Endothelial cell of umbilical vein (primary cell): ENCODE data around the gene ECE2. TPM values are rescaled to one million over a fixed set of nuclear protein-coding genes. Genes with fewer than 3 reads are reported as not detected.
A peak's percentile ranks its signal among the peaks of the same experiment; 100 is the strongest.

Experiments used
- BruUV-seq: library from RNA; stranded (reverse); fragments of 400-500 nt; replicated peaks from 2 replicates; lab custom pipeline; 2021; lab: Mats Ljungman, UMichigan
- CTCF ChIA-PET: fragments of 300-600, 350-600 bp; sonication (Branson Sonifier 250); formaldehyde crosslinking; loops from one replicate; lab custom pipeline; 2021; ENCODE audit warnings: antibody characterized with exemption, inconsistent platforms; lab: Charles Lee
- POLR2A ChIA-PET: fragments of 300-600, 350-600 bp; sonication (Branson Sonifier 250); formaldehyde crosslinking; loops from one replicate; lab custom pipeline; 2021; ENCODE audit warnings: antibody characterized with exemption, inconsistent platforms; lab: Charles Lee
- DNase-seq: peaks from one replicate; pipeline ENCODE4 v3.0.0-alpha.2; 2011; ENCODE audit warnings: low read depth, low spot score
- FAIRE-seq: peaks from 2 replicates; lab custom pipeline; 2011; peaks lifted over from hg19 to GRCh38; lab: Jason Lieb, UNC
- H2AFZ ChIP-seq: 2 replicates; pipeline ENCODE4 v1.6.0; 2012; ENCODE audit warnings: low read depth, low read length, control low read depth, inconsistent platforms
- H3K27ac ChIP-seq: 2 replicates; pipeline ENCODE4 v1.5.1; 2011; ENCODE audit warnings: low read depth, mild to moderate bottlenecking, control low read depth, low read length, moderate library complexity; ENCODE audit not compliant: insufficient read depth
- H3K27me3 ChIP-seq, 2 experiments: 2 replicates each; pipeline versions ENCODE4 v1.6.0 to v1.6.1; 2011; ENCODE audit warnings: low read length in 2 of 2, mixed read lengths in 1 of 2; ENCODE audit not compliant: control insufficient read depth in 2 of 2, insufficient read depth in 2 of 2
- H3K36me3 ChIP-seq, 2 experiments: 2 replicates in 1 of 2; 3 replicates in 1 of 2; pipeline ENCODE4 v1.5.1; 2011; ENCODE audit warnings: low read length in 2 of 2, mild to moderate bottlenecking in 1 of 2, moderate library complexity in 1 of 2; ENCODE audit not compliant: control insufficient read depth in 2 of 2, insufficient read depth in 2 of 2; ENCODE audit errors: extremely low read depth in 1 of 2
- H3K4me1 ChIP-seq: 3 replicates; pipeline ENCODE4 v1.5.1; 2011; ENCODE audit warnings: mild to moderate bottlenecking, low read length; ENCODE audit not compliant: control insufficient read depth, insufficient read depth; ENCODE audit errors: extremely low read depth
- H3K4me2 ChIP-seq: 2 replicates; pipeline ENCODE4 v1.6.1; 2011; ENCODE audit warnings: low read length, control low read depth, mixed read lengths; ENCODE audit not compliant: insufficient read depth
- H3K4me3 ChIP-seq, 3 experiments: fragments of 200-600 bp in 1 of 3; sonication (generic), shearing (Covaris generic) in 1 of 3; replicated peaks in 1 of 3; 2 replicates each; pipeline ENCODE4 v1.5.1; 2011 to 2016; ENCODE audit warnings: control low read depth in 3 of 3, low read length in 3 of 3, mild to moderate bottlenecking in 2 of 3, inconsistent platforms in 1 of 3, low read depth in 1 of 3, moderate library complexity in 1 of 3; ENCODE audit not compliant: insufficient read depth in 1 of 3
- H3K79me2 ChIP-seq: 2 replicates; pipeline ENCODE4 v1.6.0; 2012; ENCODE audit warnings: low read length, inconsistent platforms; ENCODE audit not compliant: control insufficient read depth, insufficient read depth
- H3K9ac ChIP-seq: replicated peaks from 2 replicates; pipeline ENCODE3; 2011; ENCODE audit warnings: low read length, control low read depth; ENCODE audit not compliant: insufficient read depth; ENCODE audit errors: extremely low read depth
- H3K9me1 ChIP-seq: replicated peaks from 3 replicates; pipeline ENCODE4 v1.6.0; 2011; ENCODE audit warnings: mild to moderate bottlenecking, low read length; ENCODE audit not compliant: control insufficient read depth, insufficient read depth; ENCODE audit errors: extremely low read depth
- H3K9me3 ChIP-seq: replicated peaks from 2 replicates; pipeline ENCODE4 v1.5.1; 2012; ENCODE audit warnings: low read length, inconsistent platforms; ENCODE audit not compliant: control insufficient read depth, insufficient read depth
- H4K20me1 ChIP-seq: replicated peaks from 2 replicates; pipeline ENCODE3; 2011; ENCODE audit warnings: mild to moderate bottlenecking, low read length; ENCODE audit not compliant: control insufficient read depth, insufficient read depth; ENCODE audit errors: extremely low read depth
- EZH2 ChIP-seq: IDR thresholded peaks from 2 replicates; pipeline ENCODE4 v1.6.1; 2012; ENCODE audit warnings: borderline replicate concordance, low read depth, mild to moderate bottlenecking, moderate library complexity, low read length, inconsistent platforms; ENCODE audit not compliant: severe bottlenecking
- JUN ChIP-seq: IDR thresholded peaks from 2 replicates; pipeline ENCODE4 v1.6.1; 2011; ENCODE audit warnings: borderline replicate concordance, low read depth; ENCODE audit not compliant: insufficient read length, insufficient read depth
- MYC ChIP-seq: IDR thresholded peaks from one replicate; pipeline ENCODE4 v1.6.1; 2011; ENCODE audit warnings: mild to moderate bottlenecking, low read depth, low read length
- POLR2A ChIP-seq: IDR thresholded peaks from 2 replicates; pipeline ENCODE4 v1.6.1; 2012; ENCODE audit warnings: low read depth, mild to moderate bottlenecking, control low read depth, low read length
- POLR2AphosphoS5 ChIP-seq: IDR thresholded peaks from 2 replicates; pipeline ENCODE4 v1.6.1; 2012; ENCODE audit warnings: low read depth, mild to moderate bottlenecking, control low read depth, low read length, moderate library complexity; ENCODE audit not compliant: insufficient read depth
- dilution Hi-C: fragments of 300-500 bp; cut with MboI; formaldehyde crosslinking; loops from one replicate; pipeline ENCODE4 v1.15.0; 2019; ENCODE audit warnings: low sequenced_read_pairs; ENCODE audit not compliant: extremely low pct_ligation_motif_present
- intact Hi-C: fragments of 100-400 bp; cut with micrococcal nuclease; formaldehyde crosslinking; loops from one replicate; pipeline ENCODE4 v1.10.0; 2022
- polyA plus RNA-seq, 4 experiments: library from polyadenylated mRNA; depleted of rRNA in 3 of 4; stranded (reverse) in 3 of 4; unstranded in 1 of 4; fragments of >200 nt; gene quantifications; 2 replicates each; pipeline versions ENCODE4 v1.2.1 to v1.2.3, GENCODE V29; 2011 to 2012; ENCODE audit warnings: missing spikeins in 1 of 4
- total RNA-seq: library from RNA; stranded (reverse); gene quantifications from 2 replicates; pipeline ENCODE4 v1.2.3, GENCODE V29; 2021

The ECE2 gene
- total and polyA plus RNA-seq, 2 donors (not counting 3 experiments of a cell fraction or from before 2014, with no cell fraction given), result not detected

DNA sequence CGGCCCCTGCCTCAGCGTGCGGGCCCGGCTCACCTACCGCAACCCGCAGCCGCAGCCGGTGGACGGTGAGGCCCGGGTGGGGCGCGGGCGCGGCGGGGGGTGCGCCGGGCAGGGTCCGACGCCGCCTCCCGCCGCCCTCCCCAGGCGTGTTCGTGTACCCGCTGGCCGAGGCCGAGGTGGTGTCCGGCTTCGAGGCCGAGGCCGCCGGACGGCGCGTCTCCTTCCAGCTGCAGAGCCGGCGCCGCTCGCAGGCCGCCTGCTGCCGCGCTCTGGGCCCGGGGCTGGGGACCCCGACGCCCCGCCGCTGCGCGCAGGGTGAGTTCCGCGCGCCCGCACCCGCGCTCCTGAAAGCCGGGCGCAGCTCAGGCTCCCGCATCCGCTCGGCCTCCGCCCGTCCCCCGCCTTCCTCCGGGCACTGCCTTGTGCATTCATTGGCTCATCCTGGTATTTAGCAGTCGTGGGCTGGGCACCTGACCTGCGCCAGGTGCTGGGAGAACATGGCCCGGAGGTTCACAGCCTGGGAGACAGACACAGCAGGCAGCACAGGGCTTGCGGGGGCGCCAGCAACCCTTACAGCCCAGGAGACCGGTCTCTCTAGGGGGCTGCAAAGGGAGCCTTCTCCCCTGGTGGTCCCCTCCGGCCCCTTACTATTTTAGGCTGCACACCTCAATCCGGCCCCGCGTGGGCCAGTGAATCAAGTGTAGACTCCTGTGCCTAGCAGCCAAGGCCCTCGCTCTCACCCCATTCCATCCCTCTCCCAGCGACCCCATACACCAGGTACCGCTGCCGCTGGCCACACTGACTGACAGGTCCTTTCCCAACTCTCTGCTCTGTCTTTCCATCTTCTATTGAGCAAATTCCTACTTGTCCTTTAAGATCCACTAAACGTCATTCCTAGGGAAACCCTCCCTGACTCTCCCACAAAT, 45.0 kb upstream of the ECE2 start:
- TF ChIP-seq POLR2A (no peak), EZH2 (peak; percentile 87)
- ChIA-PET POLR2A (interaction anchor here (0.6 kb wide), 1 partner anchor 26 kb away, joined by 4 read pairs; no protein-coding TSS in a partner anchor), CTCF (interaction anchor here (1.0 to 1.4 kb wide), 2 partner anchors 19 to 54 kb away, joined by 3 read pairs; partner anchors contain the start of gene EEF1AKMT4)
- no peak overlapping the region for H3K27ac ChIP-seq
- H3K4me3 ChIP-seq, result no peak overlapping the region
- H3K4me1 ChIP-seq, result peaks cover 4% of the 10 kb centered on the region
- peaks cover 38 to 55% of the 10 kb centered on the region in 2 experiments for H3K27me3 ChIP-seq
- intact Hi-C loops, result no loop called here
- no peaks in the 10 kb centered on the region for H3K79me2 ChIP-seq
- H3K36me3 ChIP-seq, result no peaks in the 10 kb centered on the region
- BruUV-seq, result no TSS peak
- DNase-seq (no peak), FAIRE-seq (no peak)
- dilution Hi-C loops, result no loop called here
- H3K9me1 ChIP-seq, result no peaks in the 10 kb centered on the region
- no peak overlapping the region for H3K9ac ChIP-seq
- no peaks in the 10 kb centered on the region for H4K20me1 ChIP-seq
- no peak overlapping the region for H3K4me2 ChIP-seq
- no peaks in the 10 kb centered on the region for H3K9me3 ChIP-seq
- no peak overlapping the region for H2AFZ ChIP-seq

DNA sequence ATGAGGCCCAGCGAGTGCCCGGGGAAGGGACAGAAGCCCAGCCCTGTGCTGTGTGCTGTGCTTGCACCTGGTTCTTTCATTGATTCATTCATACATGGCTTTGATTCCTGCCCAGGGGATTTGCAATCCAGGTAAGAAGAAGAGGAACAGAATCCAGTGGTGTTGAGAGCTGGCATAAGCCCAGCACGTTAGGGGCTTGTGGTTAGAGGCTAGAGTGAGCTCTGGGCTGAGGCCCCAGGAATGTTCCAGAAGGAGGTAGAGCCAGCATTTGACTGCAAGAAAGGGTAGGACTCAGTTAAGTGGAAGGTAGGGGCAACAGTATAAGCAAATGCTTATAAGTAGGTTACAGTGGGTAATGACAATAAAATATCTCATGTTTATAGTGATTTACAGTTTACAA, 44.2 kb upstream of the ECE2 start:
- Histone ChIP-seq H3K9me3 (no peaks in the 10 kb centered on the region), H3K27ac (no peak overlapping the region), H2AFZ (no peak overlapping the region), H3K4me3 (no peak overlapping the region), H3K36me3 (no peaks in the 10 kb centered on the region), H3K4me1 (peaks cover 4% of the 10 kb centered on the region), H3K27me3 (peaks cover 38 to 48% of the 10 kb centered on the region in 2 experiments), H3K9me1 (no peaks in the 10 kb centered on the region), H3K9ac (no peak overlapping the region), H4K20me1 (no peaks in the 10 kb centered on the region), H3K4me2 (no peak overlapping the region), H3K79me2 (no peaks in the 10 kb centered on the region)
- no peak for FAIRE-seq
- intact Hi-C loops, result no loop called here
- ChIA-PET CTCF (no interaction called here), POLR2A (interaction anchor here (0.6 kb wide), 1 partner anchor 27 kb away, joined by 4 read pairs; no protein-coding TSS in a partner anchor)
- BruUV-seq, result no TSS peak
- TF ChIP-seq POLR2A (no peak), EZH2 (no peak), POLR2AphosphoS5 (no peak), JUN (no peak), MYC (no peak)
- DNase-seq, result no peak
- dilution Hi-C loops, result no loop called here
